ENCODE data around the gene DDX23.
"Not testable (repeated sequence)": the region's sequence is repeated elsewhere in the genome, so short reads cannot be mapped to it uniquely, and the experiment has no call there.

DDX23 gene

DNA sequence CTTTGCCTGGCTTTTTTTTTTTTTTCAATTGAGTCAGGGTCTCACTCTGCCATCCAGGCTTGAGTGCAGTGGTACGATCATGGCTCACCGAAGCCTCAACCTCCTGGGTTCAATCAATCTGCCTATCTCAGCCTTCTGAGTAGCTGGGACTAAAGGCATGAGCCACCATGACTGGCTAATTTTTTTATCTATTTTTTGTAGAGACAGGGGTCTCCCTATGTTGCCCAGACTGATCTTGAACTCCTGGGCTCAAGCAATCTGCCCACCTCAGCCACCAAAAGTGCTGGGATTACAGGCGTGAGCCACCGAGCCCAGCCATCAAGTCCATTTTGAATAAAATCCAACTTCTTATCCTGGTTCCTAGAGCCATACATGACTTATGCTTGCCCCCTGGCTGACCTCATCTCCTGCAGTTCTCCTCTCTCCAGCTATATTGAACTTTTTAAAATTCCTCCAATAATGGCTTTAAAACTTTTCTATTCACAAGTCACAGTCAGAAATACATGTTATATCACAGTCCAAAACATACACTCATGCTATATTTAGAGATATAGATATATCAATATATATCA, 24.1 kb upstream of the DDX23 start:
- TF ChIP-seq, protein P1, sequence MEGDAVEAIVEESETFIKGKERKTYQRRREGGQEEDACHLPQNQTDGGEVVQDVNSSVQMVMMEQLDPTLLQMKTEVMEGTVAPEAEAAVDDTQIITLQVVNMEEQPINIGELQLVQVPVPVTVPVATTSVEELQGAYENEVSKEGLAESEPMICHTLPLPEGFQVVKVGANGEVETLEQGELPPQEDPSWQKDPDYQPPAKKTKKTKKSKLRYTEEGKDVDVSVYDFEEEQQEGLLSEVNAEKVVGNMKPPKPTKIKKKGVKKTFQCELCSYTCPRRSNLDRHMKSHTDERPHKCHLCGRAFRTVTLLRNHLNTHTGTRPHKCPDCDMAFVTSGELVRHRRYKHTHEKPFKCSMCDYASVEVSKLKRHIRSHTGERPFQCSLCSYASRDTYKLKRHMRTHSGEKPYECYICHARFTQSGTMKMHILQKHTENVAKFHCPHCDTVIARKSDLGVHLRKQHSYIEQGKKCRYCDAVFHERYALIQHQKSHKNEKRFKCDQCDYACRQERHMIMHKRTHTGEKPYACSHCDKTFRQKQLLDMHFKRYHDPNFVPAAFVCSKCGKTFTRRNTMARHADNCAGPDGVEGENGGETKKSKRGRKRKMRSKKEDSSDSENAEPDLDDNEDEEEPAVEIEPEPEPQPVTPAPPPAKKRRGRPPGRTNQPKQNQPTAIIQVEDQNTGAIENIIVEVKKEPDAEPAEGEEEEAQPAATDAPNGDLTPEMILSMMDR (IDR thresholded peaks at IDR 0.05; ENCODE audit: low read depth, low read length, missing control alignments): no peak
- DNase-seq (ENCODE audit: extremely low read depth, low read depth): no peak
- no peak overlapping the region for H3K4me3 ChIP-seq (replicated peaks; ENCODE audit: low read depth, low read length)

DNA sequence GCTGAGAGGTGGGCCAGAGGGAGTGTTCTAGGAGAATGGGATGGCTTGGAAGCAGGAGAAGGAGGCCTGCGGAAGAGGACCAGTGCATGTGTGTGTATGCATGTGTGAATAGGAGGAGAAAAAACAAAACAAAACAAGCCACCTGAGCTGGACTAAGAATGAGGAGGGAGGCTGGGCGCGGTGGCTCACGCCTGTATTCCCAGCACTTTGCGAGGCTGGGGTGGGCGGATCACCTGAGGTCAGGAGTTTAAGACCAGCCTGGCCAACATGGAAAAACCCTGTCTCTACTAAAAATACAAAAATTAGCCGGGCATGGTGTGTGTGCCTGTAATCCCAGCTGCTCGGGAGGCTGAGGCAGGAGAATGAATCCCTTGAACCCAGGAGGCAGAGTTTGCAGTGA, 21.6 kb upstream of the DDX23 start:
- not testable (repeated sequence) for DNase-seq (ENCODE audit: extremely low read depth, low read depth); H3K4me3 ChIP-seq (replicated peaks; ENCODE audit: low read depth, low read length)

- DNase-seq (ENCODE audit: extremely low read depth, low read depth): no peak
- no peak overlapping the region for H3K4me3 ChIP-seq (replicated peaks; ENCODE audit: low read depth, low read length)
- TF ChIP-seq, protein P1 (IDR thresholded peaks at IDR 0.05; ENCODE audit: low read depth, low read length, missing control alignments): no peak
These were observed 21.1 kb upstream of the DDX23 start for GRCh38 chr12:48873096-48873495.

GRCh38 chr12:48869191-48869590, 17.2 kb upstream of the DDX23 start:
- TF ChIP-seq, protein P1 (IDR thresholded peaks at IDR 0.05; ENCODE audit: low read depth, low read length, missing control alignments): no peak
- no peak for DNase-seq (ENCODE audit: extremely low read depth, low read depth)
- H3K4me3 ChIP-seq (replicated peaks; ENCODE audit: low read depth, low read length): no peak overlapping the region

DNA sequence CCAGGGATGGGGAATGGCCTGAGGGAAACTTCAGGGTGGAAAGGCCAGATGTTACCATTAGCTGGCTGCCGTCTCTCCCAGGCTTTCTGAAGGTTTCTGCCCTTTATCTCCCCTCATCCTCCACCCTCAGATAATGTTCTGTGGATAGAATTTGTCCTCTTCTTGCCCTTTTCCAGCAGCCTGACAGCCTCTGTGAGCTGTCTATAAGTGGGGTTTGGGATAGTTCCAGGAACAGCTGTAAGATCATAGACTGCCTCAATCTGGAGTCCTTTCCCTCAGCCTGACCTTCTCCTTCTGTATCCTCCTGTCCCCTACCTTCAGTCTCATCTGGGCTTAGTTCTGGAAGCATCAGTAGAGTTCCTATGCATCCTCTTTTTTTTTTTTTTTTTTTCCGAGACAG, 16.5 kb upstream of the DDX23 start:
- DNase-seq (ENCODE audit: extremely low read depth, low read depth): no peak
- no peak overlapping the region for H3K4me3 ChIP-seq (replicated peaks; ENCODE audit: low read depth, low read length)
- TF ChIP-seq, protein P1 (IDR thresholded peaks at IDR 0.05; ENCODE audit: low read depth, low read length, missing control alignments): no peak

GRCh38 chr12:48866052-48866711, 14.2 kb upstream of the DDX23 start:
- DNase-seq (ENCODE audit: extremely low read depth, low read depth): no peak
- peak overlapping the region; percentile 52; the same call in 1 of the 2 replicates for H3K4me3 ChIP-seq (replicated peaks; ENCODE audit: low read depth, low read length)

More at GRCh38 chr12:48866052-48866711, 14.2 kb upstream of the DDX23 start:
- TF ChIP-seq, protein P1 (IDR thresholded peaks at IDR 0.05; ENCODE audit: low read depth, low read length, missing control alignments): no peak
